Esophagus squamous epithelium (tissue), 5 donors: ENCODE results near the gene CDCP1. TPM values are rescaled to one million over a fixed set of nuclear protein-coding genes. Genes with fewer than 3 reads are reported as not detected.

Experiments used
- DNase-seq: peaks from one replicate; lab custom pipeline; 2025; lab: John Stamatoyannopoulos, UW
- H3K27ac ChIP-seq, 4 donors: fragments of 200-600 bp; sonication (generic); one replicate each; pipeline ENCODE4 v1.5.1; 2016 to 2019; ENCODE audit warnings: mild to moderate bottlenecking in 1 of 4
- H3K27me3 ChIP-seq, 4 donors: fragments of 200-600 bp; sonication (generic); 1 replicate in 3 of 4; 2 replicates in 1 of 4; pipeline versions ENCODE4 v1.5.1 to v1.6.0; 2017 to 2021; ENCODE audit warnings: antibody characterized with exemption in 1 of 4
- H3K36me3 ChIP-seq, 3 donors: fragments of 200-600 bp; sonication (generic); one replicate each; pipeline ENCODE4 v1.5.1; 2016 to 2019
- H3K4me1 ChIP-seq, 3 donors: fragments of 200-600 bp; sonication (generic); one replicate each; pipeline ENCODE4 v1.5.1; 2017 to 2019
- H3K4me3 ChIP-seq, 4 donors: fragments of 200-600 bp; sonication (generic); 1 replicate in 3 of 4; 2 replicates in 1 of 4; pipeline ENCODE4 v1.5.1; 2016 to 2019; ENCODE audit warnings: mild to moderate bottlenecking in 2 of 4, moderate library complexity in 1 of 4
- H3K9me3 ChIP-seq, 3 donors: fragments of 200-600 bp; sonication (generic); one replicate each; pipeline ENCODE4 v1.5.1; 2016 to 2019
- CTCF ChIP-seq, 6 experiments: fragments of 450-650 bp in 4 of 6; fragments of 200-600 bp in 2 of 6; sonication (generic) in 2 of 6; IDR thresholded peaks; one replicate each; pipeline ENCODE4 v1.5.1; 2016 to 2019; ENCODE audit warnings: antibody characterized with exemption in 6 of 6, mild to moderate bottlenecking in 4 of 6, moderate library complexity in 4 of 6
- POLR2A ChIP-seq, 4 donors: fragments of 450-650 bp; IDR thresholded peaks; one replicate each; pipeline ENCODE4 v1.6.1; 2017; ENCODE audit warnings: antibody characterized with exemption in 4 of 4, mild to moderate bottlenecking in 4 of 4, moderate library complexity in 3 of 4
- WGBS, 2 donors: methylation state at CpG; one replicate each; pipeline ENCODE4 v1.1.5; 2018; 5-methylcytosine and 5-hydroxymethylcytosine counted together
- intact Hi-C: fragments of 100-400 bp; cut with DNase I; formaldehyde crosslinking; loops from one replicate; pipeline ENCODE4 v1.15.0; 2022
- total RNA-seq, 4 donors: library from RNA; depleted of rRNA; stranded (reverse); fragments of >200 nt; gene quantifications; one replicate each; pipeline ENCODE4 v1.1.0, GENCODE V29; 2016
- donor health status: DM: yes; HTN: yes; CAD: no.

CDCP1 gene
- total RNA-seq, 4 donors from 2014 or later: 35.7 to 95.4 (median 54.6) TPM

GRCh38 chr3:45104715-45105711 is 41.2 kb downstream of the CDCP1 start:
- Histone ChIP-seq H3K4me1 (peaks cover 0 to 13% (median 0%) of the 10 kb centered on the region in 3 donors), H3K27ac (no peak overlapping the region), H3K9me3 (no peaks in the 10 kb centered on the region), H3K4me3 (no peak overlapping the region), H3K36me3 (peaks cover 0 to 89% (median 5%) of the 10 kb centered on the region in 3 donors), H3K27me3 (no peaks in the 10 kb centered on the region)
- no peak for TF ChIP-seq POLR2A (IDR thresholded peaks at IDR 0.05)
- TF ChIP-seq CTCF (IDR thresholded peaks at IDR 0.05): no peak
- DNase-seq: no peak
- 77 to 85% methylated on average over 8 of the region's 8 CpGs for WGBS, 2 donors
- intact Hi-C loops: no loop called here

- H3K27ac ChIP-seq: no peak overlapping the region
- intact Hi-C loops: no loop called here
- peaks cover 0 to 13% (median 0%) of the 10 kb centered on the region in 3 donors for H3K4me1 ChIP-seq
- TF ChIP-seq POLR2A (IDR thresholded peaks at IDR 0.05): no peak
- no peak for TF ChIP-seq CTCF (IDR thresholded peaks at IDR 0.05)
- DNase-seq: no peak
- peaks cover 0 to 88% (median 5%) of the 10 kb centered on the region in 3 donors for H3K36me3 ChIP-seq
- no peaks in the 10 kb centered on the region for H3K9me3 ChIP-seq
- no peak overlapping the region for H3K4me3 ChIP-seq
- WGBS, 2 donors: 89 to 91% methylated on average over 4 of the region's 4 CpGs
- H3K27me3 ChIP-seq: no peaks in the 10 kb centered on the region
These were observed 42.1 kb downstream of the CDCP1 start for GRCh38 chr3:45103753-45104714.

GRCh38 chr3:45103334-45103733 is 42.8 kb downstream of the CDCP1 start:
- no peak for DNase-seq
- Histone ChIP-seq H3K4me3 (no peak overlapping the region), H3K4me1 (peaks cover 0 to 13% (median 0%) of the 10 kb centered on the region in 3 donors), H3K27me3 (no peaks in the 10 kb centered on the region), H3K27ac (no peak overlapping the region), H3K36me3 (peaks cover 0 to 84% (median 5%) of the 10 kb centered on the region in 3 donors), H3K9me3 (no peaks in the 10 kb centered on the region)
- intact Hi-C loops: no loop called here
- TF ChIP-seq CTCF (IDR thresholded peaks at IDR 0.05): no peak
- TF ChIP-seq POLR2A (IDR thresholded peaks at IDR 0.05): no peak
- WGBS, 2 donors: 70 to 81% methylated on average over 2 of the region's 2 CpGs

- WGBS, 2 donors: 74 to 79% methylated on average over 3 of the region's 3 CpGs
- intact Hi-C loops: no loop called here
- no peak for DNase-seq
- no peaks in the 10 kb centered on the region for H3K9me3 ChIP-seq
- H3K27ac ChIP-seq: no peak overlapping the region
- no peak overlapping the region for H3K4me3 ChIP-seq
- H3K4me1 ChIP-seq: peaks cover 0 to 7% (median 0%) of the 10 kb centered on the region in 3 donors
- H3K27me3 ChIP-seq: no peaks in the 10 kb centered on the region
- TF ChIP-seq CTCF (IDR thresholded peaks at IDR 0.05) (no peak), POLR2A (IDR thresholded peaks at IDR 0.05) (no peak)
- peaks cover 0 to 81% (median 0%) of the 10 kb centered on the region in 3 donors for H3K36me3 ChIP-seq
These were observed 45.2 kb downstream of the CDCP1 start for GRCh38 chr3:45100981-45101407.
